GM12872 (cell line): ENCODE results near the gene ATF6B.

Source experiments
- CTCF ChIP-seq: IDR thresholded peaks from 3 replicates; pipeline ENCODE4 v1.5.1; 2011; ENCODE audit warnings: low read depth, mild to moderate bottlenecking, low read length, moderate library complexity; ENCODE audit not compliant: insufficient read depth

Gene ATF6B

GRCh38 chr6:32127717-32128592, at the start of gene ATF6B:
TSS of gene ATF6B (minus strand) at chr6:32128246. CDS start at chr6:32128207, 39 bp downstream.
- TF ChIP-seq CTCF, result no peak

DNA sequence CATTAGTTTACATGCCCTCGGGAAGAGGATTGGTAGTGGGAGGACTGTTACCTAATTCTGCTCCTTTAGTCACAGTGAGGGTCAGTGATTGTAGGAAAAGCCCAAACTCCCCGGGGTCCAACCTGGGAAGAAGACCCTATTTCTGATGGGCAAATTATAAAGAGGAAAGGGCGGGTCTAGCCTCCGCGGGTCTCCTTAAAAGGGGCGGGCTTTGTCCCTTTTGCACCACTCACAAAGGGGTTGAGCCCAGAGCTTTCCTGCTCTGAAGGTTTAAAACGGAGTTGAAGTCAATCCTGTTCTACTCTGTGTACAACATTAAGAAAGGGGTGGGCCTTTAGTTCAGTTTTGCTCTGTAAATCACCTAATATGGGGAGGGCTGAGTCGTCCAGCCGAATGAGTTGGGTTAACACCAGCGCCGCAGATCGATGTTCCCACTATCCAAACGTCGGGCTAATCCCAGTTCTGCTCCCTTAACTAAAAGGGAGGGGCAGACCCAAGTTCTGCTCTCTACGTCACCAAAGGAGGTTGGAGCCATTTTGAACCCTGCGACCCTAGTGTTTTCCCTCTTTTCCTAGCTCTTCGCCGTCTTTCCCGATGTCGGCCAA, 49.2 kb upstream of the ATF6B start:
- no peak for TF ChIP-seq CTCF

GRCh38 chr6:32176476-32177182, 48.6 kb upstream of the ATF6B start:
- no peak for TF ChIP-seq CTCF

DNA sequence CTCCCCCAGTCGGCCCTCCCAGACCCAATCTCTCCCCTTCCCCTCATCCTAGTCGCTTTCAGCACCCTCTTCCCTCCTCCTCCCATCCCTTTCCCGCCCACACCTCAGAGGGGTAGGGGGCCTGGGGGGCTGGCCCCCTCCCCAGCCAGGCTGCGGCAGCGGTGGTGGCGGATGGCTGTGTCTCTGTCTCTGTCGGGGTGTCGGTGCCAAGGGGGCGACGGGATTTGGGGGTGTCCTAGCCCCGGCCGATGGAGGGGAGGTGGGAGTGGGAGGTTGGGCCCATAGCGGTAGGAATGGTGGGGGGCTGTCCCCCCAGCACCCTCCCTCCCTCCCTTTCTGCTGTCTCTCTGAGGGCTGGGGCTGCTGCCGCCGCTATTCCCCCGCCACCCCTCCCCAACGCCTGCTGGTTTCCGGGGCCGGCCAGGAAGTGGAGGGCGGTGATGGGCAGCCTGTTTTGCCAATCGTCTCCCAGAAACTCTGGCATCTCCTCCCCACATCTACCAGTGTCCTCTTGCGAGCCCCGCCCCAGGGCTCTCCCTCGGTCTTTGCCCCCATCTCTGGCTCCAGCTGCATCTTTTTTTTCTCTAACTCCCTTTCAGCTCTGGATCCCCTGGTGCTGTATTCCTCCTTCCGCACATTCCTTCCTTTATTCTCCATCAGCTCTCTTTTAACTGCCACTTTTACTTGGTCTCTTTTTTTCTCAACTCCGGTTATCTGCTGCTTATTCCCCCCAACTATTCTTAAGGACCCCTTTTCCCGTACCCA, 47.8 kb upstream of the ATF6B start, which contains the start of gene AGPAT1:
AGPAT1 (minus strand) TSS at position 374 of the 765 bp plus-strand sequence. CDS start 4,588 bp downstream, outside the sequence.
- no peak for TF ChIP-seq CTCF

DNA sequence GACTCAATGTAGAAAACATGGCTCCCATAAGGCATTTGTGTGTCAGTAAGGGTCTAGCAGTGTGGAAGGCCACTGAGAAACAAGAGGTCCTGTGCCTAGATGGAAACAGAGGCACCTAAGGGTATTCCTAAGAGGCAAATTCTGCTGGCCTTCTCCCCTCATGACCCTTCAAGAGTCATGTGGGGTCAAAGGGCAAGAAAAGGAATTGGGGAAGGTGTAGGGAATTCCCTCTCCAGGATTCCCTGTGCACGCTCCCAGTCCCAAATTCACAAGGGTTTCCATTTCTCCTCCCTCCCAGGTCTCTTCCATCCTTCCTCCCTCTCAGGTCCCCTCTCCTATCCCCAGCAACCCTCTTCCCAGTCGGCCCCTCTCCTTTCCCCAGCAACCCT, 47.3 kb upstream of the ATF6B start:
- no peak for TF ChIP-seq CTCF

DNA sequence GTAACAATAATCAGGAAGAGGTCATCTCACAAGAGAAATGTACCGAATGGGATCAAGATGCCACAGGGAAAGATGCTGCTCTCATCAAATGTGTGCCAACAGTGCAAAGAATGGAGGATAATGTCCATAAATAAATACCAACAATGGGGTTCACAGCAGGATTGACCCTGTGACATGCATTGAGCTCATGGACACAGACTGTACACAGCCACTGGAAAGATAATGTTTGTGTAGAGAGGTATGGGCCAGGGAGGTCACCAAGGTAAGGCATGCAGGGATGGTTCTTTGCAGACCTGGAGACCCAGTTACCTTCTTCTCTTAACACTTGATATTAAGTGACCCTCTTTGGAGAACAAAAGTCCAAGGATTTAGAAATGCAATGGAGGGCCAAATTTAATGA, 46.4 kb upstream of the ATF6B start:
- no peak for TF ChIP-seq CTCF
